ENCODE data around the gene NBR1. TPM values are rescaled to one million over a fixed set of nuclear protein-coding genes. Genes with fewer than 3 reads are reported as not detected.

The NBR1 gene
- polyA plus RNA-seq, 1 experiment: 107 TPM

DNA sequence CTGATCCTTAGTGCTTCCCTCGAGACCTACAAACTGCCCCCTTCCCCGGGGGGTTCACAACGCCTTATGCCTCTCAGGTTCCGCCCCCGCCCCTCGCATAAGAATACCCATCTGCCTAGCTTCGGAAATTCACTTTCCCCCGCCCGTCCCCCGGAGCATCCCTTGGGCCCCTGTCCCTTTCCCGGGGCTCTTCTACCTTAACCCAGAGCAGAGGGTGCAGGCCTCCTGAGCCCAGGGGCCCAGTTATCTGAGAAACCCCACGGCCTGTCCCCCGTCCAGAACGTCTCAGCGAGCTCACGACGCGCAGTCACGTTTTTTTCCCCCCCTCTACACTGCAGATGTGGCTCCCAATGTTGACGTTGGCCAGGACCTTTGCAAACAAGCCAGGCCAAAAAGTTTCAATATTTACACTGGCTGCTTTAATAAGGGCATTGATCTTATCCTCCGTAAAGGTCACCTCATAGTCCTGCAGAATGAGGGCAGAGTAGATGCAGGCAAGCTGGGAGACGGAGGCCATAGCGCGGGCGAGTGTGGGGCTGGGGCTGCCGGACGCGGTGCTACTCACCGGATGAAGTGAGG, 1.4 kb upstream of the NBR1 start:
- POLR2A ChIA-PET: interaction anchor here (0.9 to 1.5 kb wide), 4 partner anchors 8 to 146 kb away, joined by 3 to 5 read pairs (median 4); no protein-coding TSS in a partner anchor

DNA sequence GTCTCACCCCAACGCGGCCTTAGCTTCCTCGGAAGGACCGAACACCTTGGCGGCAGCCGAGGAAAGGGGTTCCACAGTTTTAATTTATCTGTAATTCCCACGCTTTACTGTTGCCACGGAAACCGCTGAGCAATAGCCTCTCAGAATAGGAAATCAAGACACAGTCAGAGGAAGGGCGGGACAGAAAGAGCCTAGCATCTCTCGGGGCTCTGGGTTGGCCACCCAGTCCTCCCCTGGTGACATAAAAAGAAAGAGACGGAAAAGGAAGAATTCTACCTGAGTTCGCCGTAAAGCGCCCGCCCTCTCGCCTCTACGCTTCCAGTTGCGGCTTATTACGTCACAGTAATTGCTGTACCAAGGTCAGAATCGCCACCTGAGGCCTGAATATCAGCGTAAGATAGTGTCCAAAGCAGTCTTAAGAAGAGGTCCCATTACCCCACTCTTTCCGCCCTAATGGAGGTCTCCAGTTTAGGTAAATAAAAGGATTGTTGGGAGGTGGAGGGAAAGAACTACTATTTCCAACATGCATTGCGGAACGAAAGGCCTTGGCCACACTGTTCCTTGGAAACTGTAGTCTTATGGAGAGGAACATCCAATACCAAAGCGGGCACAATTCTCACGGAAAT, 761 bp upstream of the NBR1 start:
- POLR2A ChIA-PET: interaction anchor here (0.9 to 1.5 kb wide), 4 partner anchors 8 to 146 kb away, joined by 3 to 5 read pairs (median 4); no protein-coding TSS in a partner anchor
- peak overlapping the region; percentile 80 for H3K4me3 ChIP-seq (ENCODE audit: low read depth, low read length)
- peak; percentile 74 for DNase-seq (ENCODE audit: low read depth, low spot score)
- H3K27me3 ChIP-seq (ENCODE audit: control insufficient read depth, insufficient read depth, low read length): no peaks in the 10 kb centered on the region
- CTCF ChIA-PET: interaction anchor here (2.8 kb wide), 1 partner anchor 146 kb away, joined by 9 read pairs; the partner anchor contains the start of gene RND2
- TF ChIP-seq, protein P1, sequence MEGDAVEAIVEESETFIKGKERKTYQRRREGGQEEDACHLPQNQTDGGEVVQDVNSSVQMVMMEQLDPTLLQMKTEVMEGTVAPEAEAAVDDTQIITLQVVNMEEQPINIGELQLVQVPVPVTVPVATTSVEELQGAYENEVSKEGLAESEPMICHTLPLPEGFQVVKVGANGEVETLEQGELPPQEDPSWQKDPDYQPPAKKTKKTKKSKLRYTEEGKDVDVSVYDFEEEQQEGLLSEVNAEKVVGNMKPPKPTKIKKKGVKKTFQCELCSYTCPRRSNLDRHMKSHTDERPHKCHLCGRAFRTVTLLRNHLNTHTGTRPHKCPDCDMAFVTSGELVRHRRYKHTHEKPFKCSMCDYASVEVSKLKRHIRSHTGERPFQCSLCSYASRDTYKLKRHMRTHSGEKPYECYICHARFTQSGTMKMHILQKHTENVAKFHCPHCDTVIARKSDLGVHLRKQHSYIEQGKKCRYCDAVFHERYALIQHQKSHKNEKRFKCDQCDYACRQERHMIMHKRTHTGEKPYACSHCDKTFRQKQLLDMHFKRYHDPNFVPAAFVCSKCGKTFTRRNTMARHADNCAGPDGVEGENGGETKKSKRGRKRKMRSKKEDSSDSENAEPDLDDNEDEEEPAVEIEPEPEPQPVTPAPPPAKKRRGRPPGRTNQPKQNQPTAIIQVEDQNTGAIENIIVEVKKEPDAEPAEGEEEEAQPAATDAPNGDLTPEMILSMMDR (IDR thresholded peaks at IDR 0.05; ENCODE audit: low read depth, low read length): no peak
- peak overlapping the region; percentile 91 for H3K27ac ChIP-seq (ENCODE audit: low read depth, low read length)
- H3K9me3 ChIP-seq (ENCODE audit: control insufficient read depth, insufficient read depth, low read length): peaks cover 4% of the 10 kb centered on the region

More for the DNA sequence above, 1.4 kb upstream of the NBR1 start:
- H3K27me3 ChIP-seq (ENCODE audit: control insufficient read depth, insufficient read depth, low read length): no peaks in the 10 kb centered on the region
- H3K4me3 ChIP-seq (ENCODE audit: low read depth, low read length): peak overlapping the region; percentile 80
- CTCF ChIA-PET: interaction anchor here (2.8 kb wide), 1 partner anchor 145 kb away, joined by 9 read pairs; the partner anchor contains the start of gene RND2
- TF ChIP-seq, protein P1 (IDR thresholded peaks at IDR 0.05; ENCODE audit: low read depth, low read length): no peak
- DNase-seq (ENCODE audit: low read depth, low spot score): no peak
- H3K9me3 ChIP-seq (ENCODE audit: control insufficient read depth, insufficient read depth, low read length): peaks cover under 1% of the 10 kb centered on the region
- H3K27ac ChIP-seq (ENCODE audit: low read depth, low read length): peak overlapping the region; percentile 91

DNA sequence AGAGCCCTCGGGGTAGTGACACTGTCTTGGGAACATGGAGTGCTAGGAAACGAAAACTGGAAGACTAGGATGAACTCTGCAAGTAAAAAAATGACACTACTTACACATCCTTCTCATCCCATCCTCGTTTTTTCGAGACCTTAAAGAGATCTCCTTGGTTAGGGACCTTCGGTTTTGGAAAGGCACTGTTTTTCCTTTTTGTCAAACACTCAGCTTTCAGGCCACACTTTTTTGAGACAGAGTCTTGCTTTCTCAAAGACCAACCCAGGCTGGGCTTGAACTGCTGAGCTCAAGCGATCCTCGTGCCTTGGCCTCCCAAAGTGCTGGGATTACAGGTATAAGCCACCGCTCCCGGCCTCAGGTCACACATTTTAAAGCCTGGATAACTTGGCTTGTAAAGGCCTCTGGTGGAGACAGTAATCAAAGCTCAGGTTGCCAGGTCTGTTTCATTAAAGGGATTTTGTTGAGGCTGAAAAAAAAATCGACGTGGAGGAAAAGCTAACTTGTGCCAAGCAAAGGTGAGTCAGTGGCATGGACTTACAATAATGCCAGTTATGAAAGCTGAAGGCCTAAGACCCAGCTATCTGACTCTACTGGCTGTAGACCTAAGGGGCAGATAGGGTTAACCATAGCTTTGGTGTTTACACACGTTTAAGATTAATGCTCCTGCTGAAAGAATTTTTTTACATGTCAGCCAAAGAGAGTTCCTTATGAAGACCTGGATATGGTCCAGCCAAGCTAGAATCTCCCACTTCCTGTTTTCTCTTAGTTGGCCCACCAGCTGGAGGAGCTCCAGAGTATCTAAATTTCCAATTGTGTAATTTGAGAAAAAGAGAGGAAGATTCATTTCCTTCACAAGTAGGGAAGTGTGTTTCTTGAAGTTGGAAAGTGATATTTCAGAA, 823 bp downstream of the NBR1 start:
- CTCF ChIA-PET: interaction anchor here (0.6 to 1.9 kb wide), 4 partner anchors 83 to 328 kb away, joined by 3 to 13 read pairs (median 3); no protein-coding TSS in a partner anchor
- Histone ChIP-seq H3K27me3 (ENCODE audit: control insufficient read depth, insufficient read depth, low read length) (no peaks in the 10 kb centered on the region), H3K9me3 (ENCODE audit: control insufficient read depth, insufficient read depth, low read length) (peaks cover 4% of the 10 kb centered on the region), H3K27ac (ENCODE audit: low read depth, low read length) (peak overlapping the region; percentile 91), H3K4me3 (ENCODE audit: low read depth, low read length) (peak overlapping the region; percentile 80)
- POLR2A ChIA-PET: interaction anchor here (0.6 to 2.0 kb wide), 11 partner anchors 21 to 174 kb away, joined by 3 to 33 read pairs (median 6); partner anchors contain the start of genes IFI35, RND2, RPL27 and TMEM106A
- peak; percentile 87 for DNase-seq (ENCODE audit: low read depth, low spot score)
- TF ChIP-seq, protein P1 (IDR thresholded peaks at IDR 0.05; ENCODE audit: low read depth, low read length): peak; percentile 37

DNA sequence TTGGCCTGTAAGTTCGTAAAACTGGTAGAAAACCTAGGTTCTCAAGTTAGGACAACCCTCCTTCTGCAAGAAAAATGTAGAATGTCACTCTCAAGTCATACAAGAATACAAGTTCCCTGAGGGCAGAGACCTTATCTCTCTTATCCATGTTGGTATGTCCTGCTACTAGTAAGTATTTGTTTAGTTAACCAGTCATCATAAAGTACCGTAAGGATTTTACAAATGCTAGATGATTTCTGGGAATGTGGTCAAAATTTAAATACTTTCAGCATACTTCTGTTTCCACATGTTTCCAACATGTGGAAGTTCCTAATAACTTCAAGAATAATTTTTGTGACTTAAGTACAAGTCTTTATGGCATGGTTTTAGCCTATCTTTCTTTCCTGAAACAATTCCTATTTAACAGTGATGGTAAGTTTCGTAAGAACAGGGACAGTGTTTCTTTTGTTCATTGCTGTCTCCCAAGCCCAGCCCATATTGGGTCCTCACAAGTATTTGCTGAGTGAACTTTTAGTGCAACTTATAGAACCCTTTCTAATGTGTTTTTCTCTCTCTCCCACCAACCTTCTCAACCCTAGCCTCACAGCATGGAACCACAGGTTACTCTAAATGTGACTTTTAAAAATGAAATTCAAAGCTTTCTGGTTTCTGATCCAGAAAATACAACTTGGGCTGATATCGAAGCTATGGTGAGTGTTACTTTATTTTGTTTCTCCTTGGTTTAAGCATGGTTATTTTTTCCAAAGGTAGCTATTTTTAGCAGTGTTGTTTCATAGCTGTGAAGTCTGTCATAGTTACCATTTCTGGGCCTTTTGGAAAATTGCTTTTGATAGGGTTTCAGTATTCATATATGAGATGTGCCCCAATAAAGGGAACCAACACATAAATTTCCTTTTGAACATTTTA, 4.5 kb downstream of the NBR1 start:
- H3K4me3 ChIP-seq (ENCODE audit: low read depth, low read length): no peak overlapping the region
- H3K9me3 ChIP-seq (ENCODE audit: control insufficient read depth, insufficient read depth, low read length): peaks cover 4% of the 10 kb centered on the region
- TF ChIP-seq, protein P1 (IDR thresholded peaks at IDR 0.05; ENCODE audit: low read depth, low read length): no peak
- H3K27ac ChIP-seq (ENCODE audit: low read depth, low read length): no peak overlapping the region
- ChIA-PET POLR2A (no interaction called here), CTCF (interaction anchor here (0.9 kb wide), 1 partner anchor 151 kb away, joined by 3 read pairs; no protein-coding TSS in a partner anchor)
- peak; percentile 50 for DNase-seq (ENCODE audit: low read depth, low spot score)
- H3K27me3 ChIP-seq (ENCODE audit: control insufficient read depth, insufficient read depth, low read length): no peaks in the 10 kb centered on the region

Measured in AG04450 (cell line).